ENCODE data around the gene ADAMTS6. TPM values are rescaled to one million over a fixed set of nuclear protein-coding genes. Genes with fewer than 3 reads are reported as not detected.
A peak's percentile ranks its signal among the peaks of the same experiment; 100 is the strongest.

The ADAMTS6 gene
- total RNA-seq, 1 experiment from 2014 or later = 7.2 TPM

- Histone ChIP-seq H3K36me3 (no peaks in the 10 kb centered on the region), H3K27me3 (no peaks in the 10 kb centered on the region), H3K9me3 (replicated peaks) (no peaks in the 10 kb centered on the region), H3K4me3 (no peak overlapping the region), H3K4me1 (peaks cover 10% of the 10 kb centered on the region; the same call in 1 of the 2 replicates), H3K27ac (no peak overlapping the region)
- DNase-seq = no peak
These were observed 377.8 kb downstream of the ADAMTS6 start for GRCh38 chr5:65103756-65104440.

DNA sequence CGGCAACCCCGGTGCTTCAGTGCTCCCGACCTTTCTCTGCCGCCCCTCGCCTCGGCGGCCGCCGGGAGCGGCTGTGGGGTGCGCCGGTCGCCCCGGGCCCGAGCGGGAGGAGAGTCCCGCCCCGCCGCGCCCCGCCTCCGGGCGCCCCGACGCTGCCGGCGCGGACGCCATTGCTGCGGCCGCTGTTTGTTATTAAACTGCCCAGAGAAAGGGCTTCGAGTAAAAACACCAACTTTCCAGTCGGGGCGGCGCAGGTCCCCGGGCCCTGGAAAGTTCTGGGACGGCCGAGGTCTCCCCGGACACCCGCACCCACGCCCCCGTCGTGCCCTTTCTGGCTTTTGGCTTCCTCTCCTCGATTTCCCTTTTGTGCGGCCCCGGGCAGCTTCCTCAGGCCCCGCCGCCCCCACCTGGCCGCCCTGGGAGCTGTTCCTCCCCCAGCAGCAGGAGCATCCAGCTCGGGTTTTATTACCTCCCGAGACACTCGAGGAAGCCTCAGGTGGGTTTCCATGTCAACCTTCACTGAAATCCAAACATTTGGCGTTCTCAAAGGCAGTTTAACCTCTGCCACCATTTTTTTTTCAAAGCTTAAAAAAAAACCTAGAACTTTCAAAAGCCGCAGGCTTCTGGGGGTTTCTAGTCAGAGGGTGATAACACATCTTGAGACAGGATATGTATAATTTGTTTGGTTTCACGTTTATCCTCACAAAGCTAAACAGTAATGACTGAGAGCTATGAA lies 378.6 kb downstream of the ADAMTS6 start:
- H3K36me3 ChIP-seq = no peaks in the 10 kb centered on the region
- H3K27ac ChIP-seq = no peak overlapping the region
- H3K27me3 ChIP-seq = no peaks in the 10 kb centered on the region
- no peak for DNase-seq
- H3K9me3 ChIP-seq (replicated peaks) = no peaks in the 10 kb centered on the region
- peaks cover 10% of the 10 kb centered on the region; the same call in 1 of the 2 replicates for H3K4me1 ChIP-seq
- H3K4me3 ChIP-seq = no peak overlapping the region

GRCh38 chr5:65102371-65102975 lies 379.2 kb downstream of the ADAMTS6 start:
- Histone ChIP-seq H3K4me1 (peaks cover 10% of the 10 kb centered on the region; the same call in 1 of the 2 replicates), H3K4me3 (no peak overlapping the region), H3K27ac (no peak overlapping the region), H3K27me3 (no peaks in the 10 kb centered on the region), H3K9me3 (replicated peaks) (no peaks in the 10 kb centered on the region), H3K36me3 (no peaks in the 10 kb centered on the region)
- no peak for DNase-seq

DNA sequence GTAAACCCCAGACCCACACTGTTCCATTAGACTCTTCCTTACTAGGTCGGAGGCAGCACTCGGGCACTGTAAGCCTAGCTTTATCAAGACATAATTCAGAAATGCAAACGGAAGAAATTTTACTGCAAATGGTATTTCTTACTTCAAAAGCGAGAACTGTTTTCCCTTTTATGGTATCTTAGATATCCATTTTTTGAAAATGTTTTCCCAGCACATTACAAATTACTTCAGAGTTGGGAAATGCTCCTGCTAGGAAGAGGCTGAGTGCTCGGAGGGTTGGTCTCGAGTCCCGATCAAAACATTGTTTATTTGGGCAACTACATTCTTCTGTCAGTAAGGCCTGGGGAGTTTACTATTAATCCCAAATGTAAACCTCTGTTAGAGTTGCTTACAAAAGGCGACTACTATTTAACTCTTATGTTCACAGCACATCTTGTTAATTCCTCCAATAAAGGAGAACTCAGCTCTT lies 380.1 kb downstream of the ADAMTS6 start:
- no peak for DNase-seq
- no peak overlapping the region for H3K4me3 ChIP-seq
- no peaks in the 10 kb centered on the region for H3K27me3 ChIP-seq
- H3K27ac ChIP-seq = no peak overlapping the region; the same call in 1 of the 2 replicates
- H3K36me3 ChIP-seq = no peaks in the 10 kb centered on the region
- H3K4me1 ChIP-seq = peaks cover 10% of the 10 kb centered on the region; the same call in 1 of the 2 replicates
- H3K9me3 ChIP-seq (replicated peaks) = no peaks in the 10 kb centered on the region

DNA sequence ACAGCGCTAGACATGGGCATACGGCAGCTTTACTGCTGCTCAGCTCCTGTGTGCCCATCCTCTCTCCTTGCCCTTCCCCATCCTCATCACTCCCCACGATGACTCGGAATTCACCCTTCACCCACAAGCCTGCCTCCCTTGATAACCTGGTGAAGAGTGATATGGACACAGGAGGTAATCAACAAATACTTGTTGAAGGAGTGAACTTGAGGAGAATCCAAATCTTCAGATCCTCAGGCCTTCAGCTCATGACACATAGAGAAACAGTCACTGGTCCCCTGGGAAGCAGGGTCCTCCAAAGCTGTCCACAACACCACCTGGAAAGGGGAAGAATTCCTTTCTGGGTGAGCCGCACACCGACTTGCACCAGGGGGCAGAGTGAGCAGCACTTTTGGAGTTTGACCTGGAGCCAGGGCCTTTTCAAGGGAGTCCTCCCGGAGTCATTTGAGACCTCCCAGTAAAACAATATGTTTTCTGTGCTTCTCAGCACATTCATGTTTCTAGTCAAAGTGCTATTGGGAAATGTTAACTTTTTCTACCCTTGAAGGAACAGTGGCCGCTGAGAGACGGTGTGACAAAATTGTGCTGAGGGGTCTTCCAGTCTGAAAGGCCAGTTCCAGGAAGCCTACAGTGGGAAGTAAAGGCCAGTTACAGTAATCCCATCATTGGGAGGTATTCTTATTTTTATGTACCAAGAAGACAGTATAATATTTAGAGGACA lies 380.6 kb downstream of the ADAMTS6 start:
- Histone ChIP-seq H3K4me1 (peaks cover 10% of the 10 kb centered on the region; the same call in 1 of the 2 replicates), H3K36me3 (no peaks in the 10 kb centered on the region), H3K27me3 (no peaks in the 10 kb centered on the region), H3K9me3 (replicated peaks) (no peaks in the 10 kb centered on the region), H3K4me3 (no peak overlapping the region), H3K27ac (no peak overlapping the region; the same call in 1 of the 2 replicates)
- DNase-seq = peak; percentile 77 to 87

Other genes starting within 250 kb of the ADAMTS6 start
- 85.1 and 118 TPM in 2 replicates for gene CENPK, start 81.2 kb upstream of the ADAMTS6 start, total RNA-seq (2014; rRNA removed; shearing (Covaris generic))
- 62.4 and 85.0 TPM in 2 replicates for gene PPWD1, start 81.4 kb upstream of the ADAMTS6 start, total RNA-seq (2014; rRNA removed; shearing (Covaris generic))
- gene TRIM23, start 142.4 kb upstream of the ADAMTS6 start, total RNA-seq (2014; rRNA removed; shearing (Covaris generic)) = 13.8 and 16.4 TPM in 2 replicates
- 8.9 and 9.3 TPM in 2 replicates for gene SHLD3, start 143.1 kb upstream of the ADAMTS6 start, total RNA-seq (2014; rRNA removed; shearing (Covaris generic))
- 19.1 and 19.9 TPM in 2 replicates for gene TRAPPC13, start 143.1 kb upstream of the ADAMTS6 start, total RNA-seq (2014; rRNA removed; shearing (Covaris generic))
- 15.2 and 15.3 TPM in 2 replicates for gene SGTB, start 240.2 kb upstream of the ADAMTS6 start, total RNA-seq (2014; rRNA removed; shearing (Covaris generic))
- gene NLN, start 240.3 kb upstream of the ADAMTS6 start, total RNA-seq (2014; rRNA removed; shearing (Covaris generic)) = 32.0 and 35.0 TPM in 2 replicates

Data from SJCRH30 (cell line).